H9 (cell line): ENCODE data around the gene ZFP91. TPM values are rescaled to one million over a fixed set of nuclear protein-coding genes. Genes with fewer than 3 reads are reported as not detected.

Source experiments
- DNase-seq: peaks from one replicate; pipeline ENCODE4 v3.0.0-alpha.2; 2017
- H2AFZ ChIP-seq: one replicate; pipeline ENCODE4 v1.6.1; 2013; ENCODE audit warnings: mild to moderate bottlenecking, low read length, control low read depth, moderate library complexity
- H2AK5ac ChIP-seq: 2 replicates; pipeline ENCODE4 v1.6.1; 2013; ENCODE audit warnings: low read length, control low read depth, mixed read lengths; ENCODE audit not compliant: insufficient read length
- H2BK120ac ChIP-seq: one replicate; pipeline ENCODE4 v1.6.1; 2013; ENCODE audit warnings: low read depth, mild to moderate bottlenecking, low read length, control low read depth, inconsistent platforms; ENCODE audit not compliant: poor library complexity, severe bottlenecking
- H2BK12ac ChIP-seq: 2 replicates; pipeline ENCODE4 v1.6.1; 2013; ENCODE audit warnings: low read length, control low read depth, mixed read lengths, low read depth; ENCODE audit not compliant: insufficient read length
- H2BK15ac ChIP-seq: 2 replicates; pipeline ENCODE4 v1.6.1; 2013; ENCODE audit warnings: low read depth, low read length, control low read depth
- H2BK20ac ChIP-seq: one replicate; pipeline ENCODE4 v1.6.1; 2013; ENCODE audit warnings: low read depth, mild to moderate bottlenecking, low read length, control low read depth, inconsistent platforms; ENCODE audit not compliant: poor library complexity, severe bottlenecking
- H2BK5ac ChIP-seq: 2 replicates; pipeline ENCODE4 v1.6.1; 2013; ENCODE audit warnings: low read length, control low read depth, mixed read lengths; ENCODE audit not compliant: insufficient read length
- H3K14ac ChIP-seq: 2 replicates; pipeline ENCODE4 v1.6.1; 2013; ENCODE audit warnings: low read length, control low read depth; ENCODE audit not compliant: insufficient read depth
- H3K18ac ChIP-seq: 2 replicates; pipeline ENCODE4 v1.6.1; 2013; ENCODE audit warnings: low read depth, mild to moderate bottlenecking, mixed read lengths, low read length, control low read depth; ENCODE audit not compliant: insufficient read length
- H3K23ac ChIP-seq: 2 replicates; pipeline ENCODE4 v1.6.1; 2013; ENCODE audit warnings: low read length, control low read depth, mixed read lengths, low read depth; ENCODE audit not compliant: insufficient read length
- H3K23me2 ChIP-seq: 2 replicates; pipeline ENCODE4 v1.6.1; 2013; ENCODE audit warnings: low read depth, mild to moderate bottlenecking, mixed read lengths, low read length, control low read depth; ENCODE audit not compliant: insufficient read length, poor library complexity, severe bottlenecking
- H3K27ac ChIP-seq: 2 replicates; pipeline ENCODE4 v1.5.1; 2013; ENCODE audit warnings: low read length, control low read depth, mixed read lengths, low read depth; ENCODE audit not compliant: insufficient read length
- H3K27me3 ChIP-seq: 2 replicates; pipeline ENCODE4 v1.6.1; 2013; ENCODE audit warnings: low read length, control low read depth, inconsistent platforms; ENCODE audit not compliant: insufficient read depth
- H3K4ac ChIP-seq: 2 replicates; pipeline ENCODE4 v1.6.1; 2013; ENCODE audit warnings: low read depth, mild to moderate bottlenecking, control low read depth, inconsistent platforms, low read length, moderate library complexity
- H3K4me1 ChIP-seq: 2 replicates; pipeline ENCODE4 v1.6.1; 2013; ENCODE audit warnings: low read length, control low read depth, inconsistent platforms; ENCODE audit not compliant: insufficient read depth
- H3K4me2 ChIP-seq: 2 replicates; pipeline ENCODE4 v1.6.1; 2013; ENCODE audit warnings: low read length, control low read depth, mixed read lengths; ENCODE audit not compliant: insufficient read length, insufficient read depth
- H3K56ac ChIP-seq: 2 replicates; pipeline ENCODE4 v1.6.1; 2013; ENCODE audit warnings: low read depth, mild to moderate bottlenecking, mixed read lengths, low read length, control low read depth; ENCODE audit not compliant: insufficient read length
- H3K79me1 ChIP-seq: 2 replicates; pipeline ENCODE4 v1.6.1; 2013; ENCODE audit warnings: low read depth, mild to moderate bottlenecking, moderate library complexity, low read length, control low read depth, inconsistent platforms; ENCODE audit not compliant: insufficient read depth, poor library complexity, severe bottlenecking
- H3K79me2 ChIP-seq: 2 replicates; pipeline ENCODE4 v1.6.1; 2013; ENCODE audit warnings: low read length, control low read depth, inconsistent platforms; ENCODE audit not compliant: insufficient read depth
- H3K9ac ChIP-seq: 2 replicates; pipeline ENCODE4 v1.6.1; 2013; ENCODE audit warnings: low read length, control low read depth, mixed read lengths; ENCODE audit not compliant: insufficient read length; ENCODE audit errors: extremely low read depth
- H3K9me3 ChIP-seq: one replicate; pipeline ENCODE4 v1.6.1; 2013; ENCODE audit warnings: low read depth, low read length, inconsistent platforms; ENCODE audit not compliant: control insufficient read depth
- H3T11ph ChIP-seq: one replicate; pipeline ENCODE4 v1.6.1; 2013; ENCODE audit warnings: mild to moderate bottlenecking, low read length, control low read depth, inconsistent platforms
- H4K20me1 ChIP-seq: one replicate; pipeline ENCODE4 v1.6.1; 2013; ENCODE audit not compliant: control insufficient read depth, insufficient read length, insufficient read depth
- H4K5ac ChIP-seq: 2 replicates; pipeline ENCODE4 v1.6.1; 2013; ENCODE audit warnings: low read depth, mild to moderate bottlenecking, mixed read lengths, low read length, control low read depth; ENCODE audit not compliant: insufficient read length
- H4K8ac ChIP-seq: replicated peaks from 2 replicates; pipeline ENCODE4 v1.6.1; 2013; ENCODE audit warnings: low read length, control low read depth, mixed read lengths, low read depth; ENCODE audit not compliant: insufficient read length
- H4K91ac ChIP-seq: 2 replicates; pipeline ENCODE4 v1.6.1; 2013; ENCODE audit warnings: low read depth, mild to moderate bottlenecking, moderate library complexity, mixed read lengths, low read length, control low read depth; ENCODE audit not compliant: insufficient read length
- H3K27ac Mint-ChIP-seq, 3 experiments: 2 replicates in 2 of 3; 3 replicates in 1 of 3; pipeline ENCODE4 v1.8.0; 2020 to 2021; ENCODE audit warnings: mixed read lengths in 3 of 3, mild to moderate bottlenecking in 1 of 3, moderate library complexity in 1 of 3
- H3K27me3 Mint-ChIP-seq: 2 replicates; pipeline ENCODE4 v1.8.0; 2021; ENCODE audit warnings: low read depth, mild to moderate bottlenecking, moderate library complexity, mixed read lengths
- H3K36me3 Mint-ChIP-seq, 3 experiments: 2 replicates in 2 of 3; 3 replicates in 1 of 3; pipeline ENCODE4 v1.8.0; 2020 to 2021; ENCODE audit warnings: low read depth in 3 of 3, mixed read lengths in 3 of 3; ENCODE audit not compliant: insufficient read depth in 1 of 3
- H3K4me1 Mint-ChIP-seq, 2 experiments: 2 replicates each; pipeline ENCODE4 v1.8.0; 2020; ENCODE audit warnings: mixed read lengths in 2 of 2
- H3K4me3 Mint-ChIP-seq, 2 experiments: 2 replicates in 1 of 2; 3 replicates in 1 of 2; pipeline ENCODE4 v1.8.0; 2020 to 2021; ENCODE audit warnings: mild to moderate bottlenecking in 2 of 2, mixed read lengths in 2 of 2, moderate library complexity in 1 of 2
- H3K9me3 Mint-ChIP-seq, 2 experiments: 2 replicates in 1 of 2; 3 replicates in 1 of 2; pipeline ENCODE4 v1.8.0; 2020; ENCODE audit warnings: mild to moderate bottlenecking in 2 of 2, mixed read lengths in 2 of 2, moderate library complexity in 1 of 2
- CTCF ChIP-seq: fragments of 200-600 bp; sonication (generic); conservative IDR thresholded peaks from 3 replicates; pipeline ENCODE4 v1.8.0; 2021; ENCODE audit warnings: antibody characterized with exemption, mild to moderate bottlenecking
- WGBS: extraction: QIAGEN DNeasy Blood & Tissue Kit; methylation state at CpG from one replicate; pipeline ENCODE4 v1.1.7; 2013; ENCODE audit warnings: missing lambda C conversion rate, low lambda C conversion rate, mixed read lengths; ENCODE audit not compliant: insufficient read length; ENCODE audit errors: extremely low coverage; 5-methylcytosine and 5-hydroxymethylcytosine counted together
- total RNA-seq: library from RNA; stranded (reverse); gene quantifications from 2 replicates; pipeline ENCODE4 v1.2.1, GENCODE V29; 2021

ZFP91 gene
- total RNA-seq, 1 experiment from 2014 or later = 32.9 TPM

- no peak overlapping the region for H3K18ac ChIP-seq
- no peak overlapping the region for H3K14ac ChIP-seq
- no peak overlapping the region for H3K27ac Mint-ChIP-seq
- H2BK12ac ChIP-seq = no peak overlapping the region
- no peak overlapping the region for H4K91ac ChIP-seq
- peaks cover 2% of the 10 kb centered on the region for H3K27me3 Mint-ChIP-seq
- H3K79me1 ChIP-seq = no peaks in the 10 kb centered on the region
- no peak overlapping the region for H3K9ac ChIP-seq
- H3K9me3 Mint-ChIP-seq = peaks cover 32 to 38% of the 10 kb centered on the region in 2 experiments
- H3K23me2 ChIP-seq = no peaks in the 10 kb centered on the region
- H2BK120ac ChIP-seq = no peak overlapping the region
- TF ChIP-seq CTCF = no peak
- H2AFZ ChIP-seq = no peak overlapping the region
- H4K8ac ChIP-seq = no peak overlapping the region
- no peak overlapping the region for H2BK5ac ChIP-seq
- peaks cover 7 to 10% (median 8%) of the 10 kb centered on the region in 3 experiments; a peak in 5 of 7 replicates for H3K36me3 Mint-ChIP-seq
- H3K56ac ChIP-seq = no peak overlapping the region
- no peak overlapping the region for H3K4me2 ChIP-seq
- no peak overlapping the region for H3T11ph ChIP-seq
- no peak overlapping the region for H3K23ac ChIP-seq
- H2BK20ac ChIP-seq = no peak overlapping the region
- H3K4ac ChIP-seq = no peak overlapping the region
- no peaks in the 10 kb centered on the region for H3K79me2 ChIP-seq
- H2AK5ac ChIP-seq = no peak overlapping the region
- H4K5ac ChIP-seq = no peak overlapping the region
- H3K4me1 ChIP-seq = no peaks in the 10 kb centered on the region
- H3K4me1 Mint-ChIP-seq = peaks cover 11 to 13% of the 10 kb centered on the region in 2 experiments
- no peaks in the 10 kb centered on the region for H4K20me1 ChIP-seq
- no peak for DNase-seq
- no peak overlapping the region for H3K27ac ChIP-seq
- H2BK15ac ChIP-seq = no peak overlapping the region
- no peaks in the 10 kb centered on the region for H3K27me3 ChIP-seq
- no CpG with 5 or more reads among the region's 2 CpGs for WGBS
- H3K4me3 Mint-ChIP-seq = no peak overlapping the region; a peak in 1 of 5 replicates
- H3K9me3 ChIP-seq = peaks cover 22% of the 10 kb centered on the region
Observed at GRCh38 chr11:58647141-58647699, 68.4 kb downstream of the ZFP91 start.
